ENCODE data around the gene CCT6B. TPM values are rescaled to one million over a fixed set of nuclear protein-coding genes. Genes with fewer than 3 reads are reported as not detected.
A peak's percentile ranks its signal among the peaks of the same experiment; 100 is the strongest.

CCT6B gene
- total and polyA plus RNA-seq, 12 donors: 2.1 to 14.3 (median 4.7) TPM

DNA sequence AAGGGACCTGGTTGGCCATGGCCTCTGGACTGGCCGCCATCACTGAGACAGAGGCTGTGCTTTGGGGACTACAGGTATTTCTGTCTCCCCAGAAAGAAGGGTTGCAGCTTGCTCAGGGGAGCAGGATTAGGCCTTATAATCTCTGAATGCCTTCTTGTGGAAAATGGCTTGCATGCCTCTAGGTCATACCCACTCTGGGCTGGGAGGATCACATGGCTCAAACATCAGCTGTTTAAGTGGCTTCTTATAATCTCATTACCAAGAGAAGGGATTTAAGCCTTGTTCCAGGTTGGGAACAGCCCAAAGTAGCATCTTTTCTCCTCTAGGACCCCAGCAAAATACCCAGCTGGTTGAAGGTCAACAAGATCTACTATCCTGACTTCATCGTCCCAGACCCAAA lies 38.2 kb upstream of the CCT6B start:
- Histone ChIP-seq H3K4me1 (replicated peaks in 1 of 2) (peaks cover 0 to 13% of the 10 kb centered on the region in 2 donors), H3K27ac (no peak overlapping the region), H3K9me3 (replicated peaks in 1 of 3) (no peaks in the 10 kb centered on the region), H3K4me3 (no peak overlapping the region), H3K27me3 (no peaks in the 10 kb centered on the region), H3K36me3 (replicated peaks in 1 of 2) (peaks cover 0 to 40% of the 10 kb centered on the region in 2 donors)
- no peak for TF ChIP-seq POLR2A (IDR thresholded peaks at IDR 0.05)
- TF ChIP-seq, protein P1, sequence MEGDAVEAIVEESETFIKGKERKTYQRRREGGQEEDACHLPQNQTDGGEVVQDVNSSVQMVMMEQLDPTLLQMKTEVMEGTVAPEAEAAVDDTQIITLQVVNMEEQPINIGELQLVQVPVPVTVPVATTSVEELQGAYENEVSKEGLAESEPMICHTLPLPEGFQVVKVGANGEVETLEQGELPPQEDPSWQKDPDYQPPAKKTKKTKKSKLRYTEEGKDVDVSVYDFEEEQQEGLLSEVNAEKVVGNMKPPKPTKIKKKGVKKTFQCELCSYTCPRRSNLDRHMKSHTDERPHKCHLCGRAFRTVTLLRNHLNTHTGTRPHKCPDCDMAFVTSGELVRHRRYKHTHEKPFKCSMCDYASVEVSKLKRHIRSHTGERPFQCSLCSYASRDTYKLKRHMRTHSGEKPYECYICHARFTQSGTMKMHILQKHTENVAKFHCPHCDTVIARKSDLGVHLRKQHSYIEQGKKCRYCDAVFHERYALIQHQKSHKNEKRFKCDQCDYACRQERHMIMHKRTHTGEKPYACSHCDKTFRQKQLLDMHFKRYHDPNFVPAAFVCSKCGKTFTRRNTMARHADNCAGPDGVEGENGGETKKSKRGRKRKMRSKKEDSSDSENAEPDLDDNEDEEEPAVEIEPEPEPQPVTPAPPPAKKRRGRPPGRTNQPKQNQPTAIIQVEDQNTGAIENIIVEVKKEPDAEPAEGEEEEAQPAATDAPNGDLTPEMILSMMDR (IDR thresholded peaks at IDR 0.05): no peak
- DNase-seq: no peak
- intact Hi-C loops (cut with DNase I): loop anchor here (5.0 kb wide), 2 partner anchors 118 to 123 kb away; partner anchors contain the start of genes FNDC8 (in 1 of the 2) and RAD51D (in 1 of the 2)
- 88 to 100% (median 100%) methylated on average over 2 of the region's 2 CpGs for WGBS, 4 donors

DNA sequence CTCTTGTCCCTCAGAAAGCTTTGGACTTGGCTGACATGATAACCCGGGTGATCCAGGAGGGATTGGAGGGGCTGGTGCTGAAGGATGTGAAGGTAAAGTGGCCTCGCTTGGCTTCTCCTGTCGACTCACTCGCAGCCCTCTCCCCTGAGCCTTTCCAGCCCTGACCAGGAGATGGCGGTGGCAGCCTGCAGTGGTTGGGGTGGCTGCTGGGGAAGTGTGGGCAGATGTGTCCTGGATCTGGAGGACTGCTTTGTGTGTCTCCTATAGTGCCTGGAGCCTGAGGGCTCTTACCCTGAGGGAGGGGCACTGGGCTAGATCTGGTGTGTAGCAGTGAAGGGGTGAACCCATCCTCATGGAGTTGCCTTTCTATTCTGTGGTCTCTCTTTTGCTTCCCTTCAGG lies 36.9 kb upstream of the CCT6B start:
- peak; percentile 60 to 82 (median 73) for DNase-seq
- TF ChIP-seq, protein P1 (IDR thresholded peaks at IDR 0.05): peak; percentile 52 to 91 (median 74)
- TF ChIP-seq POLR2A (IDR thresholded peaks at IDR 0.05): no peak
- Histone ChIP-seq H3K4me3 (no peak overlapping the region), H3K36me3 (replicated peaks in 1 of 2) (peaks cover 0 to 49% of the 10 kb centered on the region in 2 donors), H3K27ac (peak overlapping the region in 3 of 5 donors; percentile 22 to 87 (median 61)), H3K4me1 (replicated peaks in 1 of 2) (peaks cover 0 to 13% of the 10 kb centered on the region in 2 donors), H3K27me3 (no peaks in the 10 kb centered on the region), H3K9me3 (replicated peaks in 1 of 3) (no peaks in the 10 kb centered on the region)
- 48 to 64% (median 53%) methylated on average over 1 to 5 of the region's 5 CpGs for WGBS, 4 donors
- intact Hi-C loops (cut with DNase I): loop anchor here (5.0 kb wide), 2 partner anchors 119 to 124 kb away; partner anchors contain the start of genes FNDC8 (in 1 of the 2) and RAD51D (in 1 of the 2)

DNA sequence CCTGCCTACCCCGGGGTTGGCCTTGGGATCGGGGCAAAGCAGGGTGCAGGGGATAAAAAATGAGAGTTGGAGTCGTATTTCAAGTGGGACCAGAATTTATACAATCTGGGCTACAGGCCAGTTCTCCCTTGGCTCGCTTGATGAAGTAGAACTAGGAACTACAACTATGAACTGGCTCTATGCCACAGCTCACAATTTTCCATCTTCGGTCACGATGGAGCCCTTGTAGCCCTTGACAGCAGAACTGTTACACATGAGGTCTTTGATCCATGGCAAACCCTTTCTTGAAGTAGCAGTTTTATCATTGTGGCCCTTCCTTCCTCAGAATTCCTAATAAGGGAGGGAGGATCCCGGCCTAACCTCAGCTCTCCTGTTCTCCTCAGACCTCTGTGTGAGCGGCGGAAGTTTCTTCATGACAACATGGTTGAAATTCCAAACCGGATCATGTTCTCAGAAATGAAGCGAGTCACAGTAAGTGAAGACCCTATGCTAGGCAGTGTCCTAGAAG lies 36.1 kb upstream of the CCT6B start:
- Histone ChIP-seq H3K27ac (peak overlapping the region in 4 of 5 donors; percentile 3 to 87 (median 42)), H3K4me1 (replicated peaks in 1 of 2) (peaks cover 0 to 13% of the 10 kb centered on the region in 2 donors), H3K27me3 (no peaks in the 10 kb centered on the region), H3K9me3 (replicated peaks in 1 of 3) (no peaks in the 10 kb centered on the region), H3K36me3 (replicated peaks in 1 of 2) (peaks cover 0 to 57% of the 10 kb centered on the region in 2 donors), H3K4me3 (no peak overlapping the region)
- intact Hi-C loops (cut with DNase I): loop anchor here (5.0 kb wide), 2 partner anchors 120 to 125 kb away; partner anchors contain the start of genes FNDC8 (in 1 of the 2) and RAD51D (in 1 of the 2)
- peak; percentile 57 to 89 (median 76) for DNase-seq
- TF ChIP-seq, protein P1 (IDR thresholded peaks at IDR 0.05): no peak
- no peak for TF ChIP-seq POLR2A (IDR thresholded peaks at IDR 0.05)
- 39 to 60% (median 49%) methylated on average over 11 of the region's 11 CpGs for WGBS, 4 donors

DNA sequence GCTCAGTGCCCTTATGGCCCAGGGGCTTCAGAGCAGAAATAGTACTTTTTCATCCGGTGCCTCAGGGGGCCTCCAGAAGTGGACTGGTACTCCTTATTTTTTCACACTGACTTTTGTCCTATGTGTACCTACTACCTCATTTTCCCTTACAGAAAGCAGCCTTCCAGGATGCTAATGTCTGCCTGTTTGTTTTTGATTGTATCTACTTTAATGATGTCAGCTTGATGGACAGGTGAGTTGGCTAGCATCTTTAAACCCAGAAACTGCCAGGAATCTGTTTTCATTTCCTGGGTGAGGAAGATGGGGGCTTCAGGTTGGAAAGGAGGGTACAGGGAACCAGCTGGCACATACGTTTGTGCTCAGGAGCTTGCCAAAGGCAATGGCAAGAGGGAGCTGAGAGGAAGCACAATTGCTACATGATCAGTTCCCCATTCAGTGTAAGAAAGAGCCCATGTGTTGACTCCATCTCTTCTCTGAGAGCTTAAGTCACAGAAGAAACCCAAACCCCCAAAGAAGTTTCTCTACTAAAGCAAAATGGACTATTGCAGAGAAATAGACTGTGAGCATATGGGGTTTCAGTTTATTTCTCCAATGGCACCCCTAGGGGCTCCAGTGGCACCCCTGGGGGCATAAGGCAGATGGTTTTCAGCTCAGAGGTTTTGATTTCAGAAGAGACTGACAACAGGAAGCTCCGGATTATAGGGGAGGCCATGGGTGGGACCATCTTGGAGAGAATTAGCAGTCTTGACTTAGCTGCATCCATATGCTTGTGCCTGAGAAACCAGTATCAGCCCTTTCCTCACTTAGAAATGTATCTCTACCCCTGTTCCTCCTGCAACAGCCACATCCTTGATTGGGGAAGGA lies 35.4 kb upstream of the CCT6B start:
- TF ChIP-seq, protein P1 (IDR thresholded peaks at IDR 0.05): no peak
- no peak for TF ChIP-seq POLR2A (IDR thresholded peaks at IDR 0.05)
- H3K27me3 ChIP-seq: no peaks in the 10 kb centered on the region
- H3K9me3 ChIP-seq (replicated peaks in 1 of 3): no peaks in the 10 kb centered on the region
- peaks cover 0 to 63% of the 10 kb centered on the region in 2 donors for H3K36me3 ChIP-seq (replicated peaks in 1 of 2)
- peak overlapping the region in 3 of 5 donors; percentile 3 to 87 (median 44) for H3K27ac ChIP-seq
- no peak for DNase-seq
- 78 to 85% (median 81%) methylated on average over 3 of the region's 3 CpGs for WGBS, 4 donors
- H3K4me3 ChIP-seq: no peak overlapping the region
- intact Hi-C loops (cut with DNase I): loop anchor here (5.0 kb wide), 2 partner anchors 121 to 126 kb away; partner anchors contain the start of genes FNDC8 (in 1 of the 2) and RAD51D (in 1 of the 2)
- H3K4me1 ChIP-seq (replicated peaks in 1 of 2): peaks cover 0 to 13% of the 10 kb centered on the region in 2 donors

Measured in adrenal gland (tissue), 12 donors.